GM21529 (cell line): ENCODE data around the gene ITPK1.
"Not testable (repeated sequence)": the region's sequence is repeated elsewhere in the genome, so short reads cannot be mapped to it uniquely, and the experiment has no call there.

Experiments used
- ATAC-seq: cut with Tn5 transposase; IDR thresholded peaks from one replicate; pipeline ENCODE4 v1.9.1; 2021; ENCODE audit not compliant: unreplicated experiment

The ITPK1 gene

GRCh38 chr14:93131257-93131820 lies 15.6 kb upstream of the ITPK1 start:
- ATAC-seq: not testable (repeated sequence)

GRCh38 chr14:93128725-93129459 lies 13.2 kb upstream of the ITPK1 start:
- no peak for ATAC-seq

- ATAC-seq: no peak
These were observed 10.4 kb upstream of the ITPK1 start for GRCh38 chr14:93126111-93126510.

GRCh38 chr14:93122826-93123225 lies 7.1 kb upstream of the ITPK1 start:
- ATAC-seq: no peak

- ATAC-seq: no peak
These were observed 5.5 kb upstream of the ITPK1 start for GRCh38 chr14:93121030-93121834.

- no peak for ATAC-seq
These were observed 4.8 kb upstream of the ITPK1 start for GRCh38 chr14:93120517-93120916.

- no peak for ATAC-seq
These were observed 1.0 kb upstream of the ITPK1 start for GRCh38 chr14:93116676-93117200.

- peak; percentile 75 for ATAC-seq
These were observed 480 bp downstream of the ITPK1 start for GRCh38 chr14:93115069-93115820.

GRCh38 chr14:93114713-93115068 lies 1.0 kb downstream of the ITPK1 start:
- no peak for ATAC-seq

GRCh38 chr14:93114068-93114710 lies 1.5 kb downstream of the ITPK1 start:
- ATAC-seq: no peak

- ATAC-seq: no peak
These were observed 2.1 kb downstream of the ITPK1 start for GRCh38 chr14:93113678-93114067.

GRCh38 chr14:93112891-93113677 lies 2.6 kb downstream of the ITPK1 start:
- ATAC-seq: peak; percentile 25

GRCh38 chr14:93111541-93111940 lies 4.2 kb downstream of the ITPK1 start:
- ATAC-seq: not testable (repeated sequence)

GRCh38 chr14:93110856-93111419 lies 4.8 kb downstream of the ITPK1 start:
- ATAC-seq: no peak

- ATAC-seq: no peak
These were observed 5.9 kb downstream of the ITPK1 start for GRCh38 chr14:93109572-93110481.

- no peak for ATAC-seq
These were observed 7.6 kb downstream of the ITPK1 start for GRCh38 chr14:93108105-93108504.

GRCh38 chr14:93107453-93107852 lies 8.3 kb downstream of the ITPK1 start:
- no peak for ATAC-seq

- ATAC-seq: no peak
These were observed 9.1 kb downstream of the ITPK1 start for GRCh38 chr14:93106541-93107156.
